NCI-H2107 (cell line): ENCODE results near the gene CRP.
"Not testable (repeated sequence)": the region's sequence is repeated elsewhere in the genome, so short reads cannot be mapped to it uniquely, and the experiment has no call there.

Source experiments
- DNase-seq: peaks from one replicate; lab custom pipeline; 2025; lab: John Stamatoyannopoulos, UW

CRP gene

GRCh38 chr1:159714529-159714928 is at the start of gene CRP:
TSS of gene CRP (minus strand) at chr1:159714589. CDS start at chr1:159714485, 104 bp downstream.
- DNase-seq: no peak

GRCh38 chr1:159763686-159764085 is 49.3 kb upstream of the CRP start:
- DNase-seq: no peak

- DNase-seq: no peak
Measured at GRCh38 chr1:159756397-159756796, 42.0 kb upstream of the CRP start.

GRCh38 chr1:159755451-159756007 is 41.1 kb upstream of the CRP start:
- no peak for DNase-seq

GRCh38 chr1:159753386-159753785 is 39.0 kb upstream of the CRP start:
- no peak for DNase-seq

GRCh38 chr1:159752135-159752580 is 37.8 kb upstream of the CRP start:
- no peak for DNase-seq

- DNase-seq: no peak
Measured at GRCh38 chr1:159751031-159751430, 36.6 kb upstream of the CRP start.

- DNase-seq: no peak
Measured at GRCh38 chr1:159750621-159751020, 36.2 kb upstream of the CRP start.

- DNase-seq: no peak
Measured at GRCh38 chr1:159749630-159750029, 35.2 kb upstream of the CRP start.

GRCh38 chr1:159748370-159748769 is 34.0 kb upstream of the CRP start:
- DNase-seq: no peak

GRCh38 chr1:159746666-159747065 is 32.3 kb upstream of the CRP start:
- DNase-seq: no peak

- no peak for DNase-seq
Measured at GRCh38 chr1:159743651-159744410, 29.4 kb upstream of the CRP start.

- DNase-seq: no peak
Measured at GRCh38 chr1:159737238-159737916, 23.0 kb upstream of the CRP start.

GRCh38 chr1:159723188-159723587 is 8.8 kb upstream of the CRP start:
- DNase-seq: not testable (repeated sequence)

- DNase-seq: no peak
Measured at GRCh38 chr1:159719990-159720389, 5.6 kb upstream of the CRP start.

GRCh38 chr1:159715855-159716254 is 1.5 kb upstream of the CRP start:
- no peak for DNase-seq

- DNase-seq: no peak
Measured at GRCh38 chr1:159712080-159712479, 2.3 kb downstream of the CRP start.

GRCh38 chr1:159707472-159708260 is 6.7 kb downstream of the CRP start:
- no peak for DNase-seq

GRCh38 chr1:159705904-159706256 is 8.5 kb downstream of the CRP start:
- DNase-seq: no peak

- no peak for DNase-seq
Measured at GRCh38 chr1:159705251-159705903, 9.0 kb downstream of the CRP start.

GRCh38 chr1:159704481-159704880 is 9.9 kb downstream of the CRP start:
- DNase-seq: no peak

GRCh38 chr1:159700312-159700711 is 14.1 kb downstream of the CRP start:
- no peak for DNase-seq
